IMR-90 (cell line): ENCODE results near the gene ELOVL2. TPM values are rescaled to one million over a fixed set of nuclear protein-coding genes. Genes with fewer than 3 reads are reported as not detected.

Experiments
- ATAC-seq: fragments of 200-7000 bp; cut with Tn5 transposase; 2 replicates; pipeline ENCODE4 v1.9.1; 2020; ENCODE audit warnings: low read depth, mild to moderate bottlenecking, moderate library complexity
- BruUV-seq: library from RNA; stranded (reverse); fragments of 400-500 nt; replicated peaks from 2 replicates; lab custom pipeline; 2021; lab: Mats Ljungman, UMichigan
- CTCF ChIA-PET: fragments of 300-600 bp; formaldehyde crosslinking; extraction: SDS; loops from one replicate; lab custom pipeline; 2021; ENCODE audit warnings: antibody characterized with exemption; lab: Yijun Ruan, JAX
- POLR2A ChIA-PET: fragments of 300-600 bp; sonication (Branson Sonifier 250); formaldehyde crosslinking; loops from one replicate; lab custom pipeline; 2022; ENCODE audit warnings: antibody characterized with exemption; ENCODE audit not compliant: unreplicated experiment; lab: Charles Lee
- DNase-seq: peaks from one replicate; pipeline ENCODE4 v3.0.0; 2013
- H2AFZ ChIP-seq: replicated peaks from 2 replicates; pipeline ENCODE3; 2013; ENCODE audit warnings: low read length, mild to moderate bottlenecking; ENCODE audit not compliant: poor library complexity
- H2AK5ac ChIP-seq: 2 replicates; pipeline ENCODE4 v1.6.1; 2013; ENCODE audit warnings: low read depth, low read length, inconsistent platforms
- H2AK9ac ChIP-seq: replicated peaks from 2 replicates; pipeline ENCODE3; 2013; ENCODE audit warnings: mild to moderate bottlenecking, low read depth, low read length, moderate library complexity; ENCODE audit not compliant: poor library complexity
- H2BK120ac ChIP-seq: 2 replicates; pipeline ENCODE4 v1.6.1; 2013; ENCODE audit warnings: low read depth, low read length, inconsistent platforms
- H2BK15ac ChIP-seq: 3 replicates; pipeline ENCODE4 v1.6.1; 2013; ENCODE audit warnings: low read depth, low read length, inconsistent platforms
- H2BK20ac ChIP-seq: 2 replicates; pipeline ENCODE4 v1.6.1; 2013; ENCODE audit warnings: low read depth, mild to moderate bottlenecking, inconsistent platforms, low read length, moderate library complexity
- H2BK5ac ChIP-seq: 2 replicates; pipeline ENCODE4 v1.6.1; 2013; ENCODE audit warnings: mild to moderate bottlenecking, low read depth, low read length, inconsistent platforms; ENCODE audit not compliant: poor library complexity, severe bottlenecking
- H3K14ac ChIP-seq: replicated peaks from 2 replicates; pipeline ENCODE4 v1.6.1; 2013; ENCODE audit warnings: low read depth, low read length, inconsistent platforms
- H3K18ac ChIP-seq: 2 replicates; pipeline ENCODE4 v1.6.1; 2013; ENCODE audit warnings: low read depth, low read length, control low read depth
- H3K23ac ChIP-seq: 2 replicates; pipeline ENCODE4 v1.6.1; 2013; ENCODE audit warnings: low read depth, low read length, inconsistent platforms
- H3K27ac ChIP-seq: 2 replicates; pipeline ENCODE4 v1.5.1; 2013; ENCODE audit warnings: mild to moderate bottlenecking, control low read depth, low read length; ENCODE audit not compliant: insufficient read depth
- H3K27me3 ChIP-seq: 2 replicates; pipeline ENCODE4 v1.6.1; 2013; ENCODE audit warnings: low read length; ENCODE audit not compliant: control insufficient read depth, insufficient read depth
- H3K36me3 ChIP-seq: 2 replicates; pipeline ENCODE4 v1.6.1; 2013; ENCODE audit warnings: low read length, mixed read lengths; ENCODE audit not compliant: control insufficient read depth, insufficient read depth
- H3K4ac ChIP-seq: 2 replicates; pipeline ENCODE4 v1.6.1; 2013; ENCODE audit warnings: low read depth, low read length, inconsistent platforms
- H3K4me1 ChIP-seq: 2 replicates; pipeline ENCODE4 v1.6.1; 2013; ENCODE audit warnings: low read length, mixed read lengths; ENCODE audit not compliant: control insufficient read depth, insufficient read depth
- H3K4me2 ChIP-seq: 2 replicates; pipeline ENCODE4 v1.6.1; 2013; ENCODE audit warnings: low read depth, mild to moderate bottlenecking, control low read depth, low read length, moderate library complexity
- H3K4me3 ChIP-seq: 2 replicates; pipeline ENCODE4 v1.5.1; 2013; ENCODE audit warnings: low read depth, mild to moderate bottlenecking, control low read depth, low read length, moderate library complexity; ENCODE audit not compliant: insufficient read depth
- H3K56ac ChIP-seq: 2 replicates; pipeline ENCODE4 v1.6.1; 2013; ENCODE audit warnings: low read length, inconsistent platforms; ENCODE audit not compliant: insufficient read depth; ENCODE audit errors: extremely low read depth
- H3K79me1 ChIP-seq, 2 experiments: 2 replicates each; pipeline ENCODE4 v1.6.1; 2013; ENCODE audit warnings: low read length in 2 of 2, inconsistent platforms in 1 of 2, low read depth in 1 of 2
- H3K9ac ChIP-seq: 2 replicates; pipeline ENCODE4 v1.6.1; 2013; ENCODE audit warnings: low read depth, low read length, control low read depth
- H3K9me1 ChIP-seq: 2 replicates; pipeline ENCODE4 v1.6.1; 2013; ENCODE audit warnings: low read length, inconsistent platforms; ENCODE audit not compliant: insufficient read depth
- H3K9me3 ChIP-seq: 2 replicates; pipeline ENCODE4 v1.6.1; 2013; ENCODE audit warnings: low read length; ENCODE audit not compliant: control insufficient read depth, insufficient read depth
- H4K20me1 ChIP-seq: 2 replicates; pipeline ENCODE4 v1.6.1; 2013; ENCODE audit warnings: low read length, inconsistent platforms; ENCODE audit not compliant: insufficient read depth
- H4K5ac ChIP-seq: 2 replicates; pipeline ENCODE4 v1.6.1; 2013; ENCODE audit warnings: mild to moderate bottlenecking, low read depth, low read length, control low read depth
- H4K8ac ChIP-seq, 2 experiments: 2 replicates each; pipeline ENCODE4 v1.6.1; 2013; ENCODE audit warnings: low read depth in 2 of 2, low read length in 2 of 2, control low read depth in 1 of 2, inconsistent platforms in 1 of 2
- H4K91ac ChIP-seq: 2 replicates; pipeline ENCODE4 v1.6.1; 2013; ENCODE audit warnings: low read depth, low read length, inconsistent platforms; ENCODE audit not compliant: insufficient read depth
- BHLHE40 ChIP-seq: fragments of 150-350 bp; IDR thresholded peaks from 2 replicates; pipeline ENCODE4 v1.6.1; 2016; ENCODE audit warnings: mild to moderate bottlenecking, low read depth, low read length
- CEBPB ChIP-seq: IDR thresholded peaks from 2 replicates; pipeline ENCODE4 v1.6.1; 2012; ENCODE audit warnings: low read depth, low read length, improper control_type of control experiment
- FOS ChIP-seq: fragments of 150-350 bp; IDR thresholded peaks from 2 replicates; pipeline ENCODE4 v1.6.1; 2016; ENCODE audit warnings: low read depth, low read length
- MAFK ChIP-seq: IDR thresholded peaks from 2 replicates; pipeline ENCODE4 v1.6.1; 2012; ENCODE audit warnings: low read depth, low read length, improper control_type of control experiment
- WGBS, 2 experiments: methylation state at CpG; one replicate each; pipeline versions ENCODE4 v1.1.5 to v1.1.7; 2013; ENCODE audit warnings: missing lambda C conversion rate in 2 of 2; ENCODE audit not compliant: insufficient read length in 1 of 2; ENCODE audit errors: extremely low coverage in 2 of 2; 5-methylcytosine and 5-hydroxymethylcytosine counted together
- dilution Hi-C: fragments of 300-500 bp; cut with HindIII; formaldehyde crosslinking; loops from one replicate; pipeline ENCODE4 v1.14.3; 2018; ENCODE audit warnings: low sequenced_read_pairs; ENCODE audit not compliant: unreplicated experiment
- in situ Hi-C: fragments of 300-500 bp; cut with MboI; formaldehyde crosslinking; loops from 3 replicates; pipeline ENCODE4 v1.14.3; 2019; ENCODE audit warnings: low sequenced_read_pairs, inconsistent platforms, mixed read lengths
- intact Hi-C: fragments of 100-400 bp; cut with micrococcal nuclease; formaldehyde crosslinking; loops from 2 replicates; pipeline ENCODE4 v1.10.0; 2022
- polyA plus RNA-seq, 3 experiments: library from polyadenylated mRNA; depleted of rRNA; stranded (reverse); fragments of >200 nt; gene quantifications; 2 replicates each; pipeline ENCODE4 v1.2.3, GENCODE V29; 2012; ENCODE audit warnings: low replicate concordance in 1 of 3
- total RNA-seq: library from RNA; depleted of rRNA; stranded (reverse); fragments of >200 nt; gene quantifications from 2 replicates; pipeline ENCODE4 v1.2.3, GENCODE V29; 2012
- TF ChIP-seq, protein P1 (sequence below): fragments of 150-350 bp; IDR thresholded peaks from 2 replicates; pipeline ENCODE4 v1.6.1; 2017; ENCODE audit warnings: mild to moderate bottlenecking, antibody characterized with exemption, low read length, low read depth

ELOVL2 gene
- total and polyA plus RNA-seq, 2 of the 4 experiments (the other 2 are of a cell fraction) = 6.3 to 7.9 TPM

DNA sequence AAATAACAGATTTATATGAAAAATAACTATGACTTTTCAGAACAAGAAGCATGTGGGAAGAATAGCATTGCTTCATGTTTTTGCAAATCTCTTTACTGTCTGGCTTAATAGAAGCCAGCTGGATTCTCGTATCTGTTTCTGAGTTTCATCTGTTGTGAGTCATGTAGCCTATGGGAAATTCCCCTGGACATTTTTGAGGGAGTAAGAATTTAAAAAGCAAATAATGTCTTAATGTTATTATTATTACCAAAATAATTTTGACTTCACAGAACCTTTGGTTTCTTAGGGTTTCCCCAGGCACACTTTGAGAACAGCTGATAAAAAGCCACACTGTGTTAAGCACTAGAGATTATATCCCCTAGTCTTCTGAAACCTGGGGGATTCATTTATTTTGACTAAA lies 81.4 kb downstream of the ELOVL2 start:
- Histone ChIP-seq H3K27me3 (no peaks in the 10 kb centered on the region), H2BK5ac (peak overlapping the region; percentile 65), H4K5ac (no peak overlapping the region), H2AK5ac (no peak overlapping the region), H4K8ac (no peak overlapping the region), H3K9me3 (peaks cover 2% of the 10 kb centered on the region; the same call in 1 of the 2 replicates), H3K9me1 (peaks cover 3% of the 10 kb centered on the region; the same call in 1 of the 2 replicates), H3K4me3 (no peak overlapping the region), H3K56ac (no peak overlapping the region), H2AFZ (no peak overlapping the region), H2BK120ac (0 out of 2 replicates have a peak overlapping the region, but pooled peaks have one; percentile 93), H2BK15ac (no peak overlapping the region), H3K4me2 (peak overlapping the region; percentile 1; the same call in 1 of the 2 replicates), H2BK20ac (no peak overlapping the region), H3K4me1 (peaks cover 6% of the 10 kb centered on the region), H3K18ac (no peak overlapping the region), H3K9ac (no peak overlapping the region), H2AK9ac (no peak overlapping the region), H4K91ac (no peak overlapping the region), H3K23ac (no peak overlapping the region), H3K36me3 (no peaks in the 10 kb centered on the region), H3K27ac (no peak overlapping the region; the same call in 1 of the 2 replicates), H4K20me1 (no peaks in the 10 kb centered on the region), H3K14ac (no peak overlapping the region), H3K4ac (no peak overlapping the region), H3K79me1 (no peaks in the 10 kb centered on the region)
- no CpG with 5 or more reads among the region's 1 CpG for WGBS, 2 experiments
- ATAC-seq (peak; percentile 93), DNase-seq (peak; percentile 95)
- TF ChIP-seq CEBPB = peak; percentile 90
- TF ChIP-seq MAFK = no peak
- peak; percentile 50; the same call in 1 of the 2 replicates for TF ChIP-seq BHLHE40
- TF ChIP-seq FOS = peak; percentile 74; the same call in 1 of the 2 replicates
- TF ChIP-seq, protein P1, sequence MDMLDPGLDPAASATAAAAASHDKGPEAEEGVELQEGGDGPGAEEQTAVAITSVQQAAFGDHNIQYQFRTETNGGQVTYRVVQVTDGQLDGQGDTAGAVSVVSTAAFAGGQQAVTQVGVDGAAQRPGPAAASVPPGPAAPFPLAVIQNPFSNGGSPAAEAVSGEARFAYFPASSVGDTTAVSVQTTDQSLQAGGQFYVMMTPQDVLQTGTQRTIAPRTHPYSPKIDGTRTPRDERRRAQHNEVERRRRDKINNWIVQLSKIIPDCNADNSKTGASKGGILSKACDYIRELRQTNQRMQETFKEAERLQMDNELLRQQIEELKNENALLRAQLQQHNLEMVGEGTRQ = no peak
- intact Hi-C loops = loop anchor here (2.0 to 5.0 kb wide), 2 partner anchors 40 to 70 kb away; no protein-coding TSS in a partner anchor
- no TSS peak for BruUV-seq
- dilution Hi-C loops = no loop called here
- ChIA-PET CTCF (interaction anchor here (0.6 to 1.3 kb wide), 3 partner anchors 8 to 135 kb away, joined by 3 to 4 read pairs (median 3); no protein-coding TSS in a partner anchor), POLR2A (interaction anchor here (0.6 kb wide), 1 partner anchor 41 kb away, joined by 3 read pairs; no protein-coding TSS in a partner anchor)
- in situ Hi-C loops = no loop called here
